ENCODE data around the gene HPCAL1. TPM values are rescaled to one million over a fixed set of nuclear protein-coding genes. Genes with fewer than 3 reads are reported as not detected.

Gene HPCAL1
- total RNA-seq, 2 donors from 2014 or later, result 22.5 to 203 TPM

- Histone ChIP-seq H3K27ac (no peak overlapping the region), H3K36me3 (no peaks in the 10 kb centered on the region), H3K4me1 (replicated peaks) (no peaks in the 10 kb centered on the region), H3K9me3 (no peaks in the 10 kb centered on the region), H3K27me3 (replicated peaks; ENCODE audit: insufficient read depth) (no peaks in the 10 kb centered on the region), H3K4me3 (no peak overlapping the region)
- no peak for DNase-seq (ENCODE audit: low spot score)
- intact Hi-C loops (cut with DNase I), result no loop called here
- TF ChIP-seq, protein P1, sequence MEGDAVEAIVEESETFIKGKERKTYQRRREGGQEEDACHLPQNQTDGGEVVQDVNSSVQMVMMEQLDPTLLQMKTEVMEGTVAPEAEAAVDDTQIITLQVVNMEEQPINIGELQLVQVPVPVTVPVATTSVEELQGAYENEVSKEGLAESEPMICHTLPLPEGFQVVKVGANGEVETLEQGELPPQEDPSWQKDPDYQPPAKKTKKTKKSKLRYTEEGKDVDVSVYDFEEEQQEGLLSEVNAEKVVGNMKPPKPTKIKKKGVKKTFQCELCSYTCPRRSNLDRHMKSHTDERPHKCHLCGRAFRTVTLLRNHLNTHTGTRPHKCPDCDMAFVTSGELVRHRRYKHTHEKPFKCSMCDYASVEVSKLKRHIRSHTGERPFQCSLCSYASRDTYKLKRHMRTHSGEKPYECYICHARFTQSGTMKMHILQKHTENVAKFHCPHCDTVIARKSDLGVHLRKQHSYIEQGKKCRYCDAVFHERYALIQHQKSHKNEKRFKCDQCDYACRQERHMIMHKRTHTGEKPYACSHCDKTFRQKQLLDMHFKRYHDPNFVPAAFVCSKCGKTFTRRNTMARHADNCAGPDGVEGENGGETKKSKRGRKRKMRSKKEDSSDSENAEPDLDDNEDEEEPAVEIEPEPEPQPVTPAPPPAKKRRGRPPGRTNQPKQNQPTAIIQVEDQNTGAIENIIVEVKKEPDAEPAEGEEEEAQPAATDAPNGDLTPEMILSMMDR (IDR thresholded peaks at IDR 0.05), result no peak
- TF ChIP-seq POLR2AphosphoS5 (IDR thresholded peaks at IDR 0.05) (no peak), POLR2A (IDR thresholded peaks at IDR 0.05) (no peak)
- 63% methylated on average over 5 of the region's 5 CpGs for WGBS
These were observed 30.5 kb downstream of the HPCAL1 start for GRCh38 chr2:10333247-10333613.

DNA sequence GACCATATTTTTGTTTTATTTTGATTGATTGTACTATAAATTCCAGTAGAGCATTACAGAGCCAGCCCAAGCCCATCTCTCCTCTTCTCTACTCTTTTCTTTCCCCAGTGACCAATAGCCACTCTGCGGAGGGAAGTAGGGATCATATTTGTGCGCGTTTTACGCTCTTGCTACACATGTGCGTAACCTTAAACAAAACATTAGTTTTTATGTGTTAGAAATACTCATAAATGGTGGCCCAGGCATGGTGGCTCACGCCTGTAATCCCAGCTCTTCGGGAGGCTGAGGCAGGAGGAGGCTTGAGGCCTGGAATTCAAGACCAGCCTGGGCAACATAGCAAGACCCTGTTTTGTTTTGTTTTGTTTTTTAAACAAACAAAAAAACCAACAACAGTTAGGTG is 31.3 kb downstream of the HPCAL1 start:
- Histone ChIP-seq H3K27me3 (replicated peaks; ENCODE audit: insufficient read depth) (no peaks in the 10 kb centered on the region), H3K4me3 (no peak overlapping the region), H3K36me3 (no peaks in the 10 kb centered on the region), H3K27ac (no peak overlapping the region), H3K4me1 (replicated peaks) (no peaks in the 10 kb centered on the region), H3K9me3 (no peaks in the 10 kb centered on the region)
- TF ChIP-seq, protein P1 (IDR thresholded peaks at IDR 0.05), result no peak
- no peak for TF ChIP-seq POLR2AphosphoS5 (IDR thresholded peaks at IDR 0.05)
- no peak for TF ChIP-seq POLR2A (IDR thresholded peaks at IDR 0.05)
- WGBS, result 97% methylated on average over 7 of the region's 7 CpGs
- DNase-seq (ENCODE audit: low spot score), result no peak
- intact Hi-C loops (cut with DNase I), result no loop called here

- WGBS, result 93% methylated on average over 9 of the region's 9 CpGs
- no peak for TF ChIP-seq POLR2AphosphoS5 (IDR thresholded peaks at IDR 0.05)
- no peak for TF ChIP-seq POLR2A (IDR thresholded peaks at IDR 0.05)
- TF ChIP-seq, protein P1 (IDR thresholded peaks at IDR 0.05), result no peak
- Histone ChIP-seq H3K36me3 (no peaks in the 10 kb centered on the region), H3K27ac (no peak overlapping the region), H3K4me3 (no peak overlapping the region), H3K9me3 (no peaks in the 10 kb centered on the region), H3K27me3 (replicated peaks; ENCODE audit: insufficient read depth) (no peaks in the 10 kb centered on the region), H3K4me1 (replicated peaks) (no peaks in the 10 kb centered on the region)
- DNase-seq (ENCODE audit: low spot score), result no peak
- intact Hi-C loops (cut with DNase I), result no loop called here
These were observed 32.5 kb downstream of the HPCAL1 start for GRCh38 chr2:10335046-10335840.

- TF ChIP-seq POLR2A (IDR thresholded peaks at IDR 0.05) (no peak), POLR2AphosphoS5 (IDR thresholded peaks at IDR 0.05) (no peak)
- TF ChIP-seq, protein P1 (IDR thresholded peaks at IDR 0.05), result no peak
- no peaks in the 10 kb centered on the region for H3K36me3 ChIP-seq
- no peak for DNase-seq (ENCODE audit: low spot score)
- WGBS, result 69% methylated on average over 4 of the region's 4 CpGs
- no peaks in the 10 kb centered on the region for H3K27me3 ChIP-seq (replicated peaks; ENCODE audit: insufficient read depth)
- no peak overlapping the region for H3K4me3 ChIP-seq
- intact Hi-C loops (cut with DNase I), result no loop called here
- H3K9me3 ChIP-seq, result no peaks in the 10 kb centered on the region
- H3K4me1 ChIP-seq (replicated peaks), result no peaks in the 10 kb centered on the region
- no peak overlapping the region for H3K27ac ChIP-seq
These were observed 33.6 kb downstream of the HPCAL1 start for GRCh38 chr2:10336283-10336682.

Data from prostate gland (tissue), 2 donors.